ENCODE results near the gene SLC16A2.

Gene SLC16A2

GRCh38 chrX:74579597-74580198 lies 158.4 kb downstream of the SLC16A2 start:
- no peaks in the 10 kb centered on the region for H3K4me1 ChIP-seq (ENCODE audit: control insufficient read depth, insufficient read depth, low read length, poor library complexity, severe bottlenecking)
- H3K27ac ChIP-seq (ENCODE audit: low read depth, low read length, severe bottlenecking): no peak overlapping the region
- peaks cover 4% of the 10 kb centered on the region for H3K36me3 ChIP-seq (ENCODE audit: control insufficient read depth, insufficient read depth, low read length)
- H3K4me3 ChIP-seq (ENCODE audit: extremely low read depth, insufficient read depth, low read length, poor library complexity, severe bottlenecking): no peak overlapping the region
- no peaks in the 10 kb centered on the region for H3K9me3 ChIP-seq (ENCODE audit: control insufficient read depth, low read length)
- WGBS, 2 experiments (ENCODE audit: insufficient coverage in 2 of 2): 100% methylated on average over 1 of the region's 3 CpGs; no CpG with 5 or more reads in 1 of the 2 experiments

Data from mesodermal cell (in vitro differentiated cells).